ENCODE results near the gene RABGAP1L.

Gene RABGAP1L

GRCh38 chr1:174358344-174358743, 199.0 kb downstream of the RABGAP1L start:
- Histone ChIP-seq H3K9me3 (ENCODE audit: control insufficient read depth, insufficient read depth, low read depth, low read length) (no peaks in the 10 kb centered on the region), H3K4me1 (ENCODE audit: control insufficient read depth, insufficient read depth, low read length) (no peaks in the 10 kb centered on the region; the same call in none of the 2 replicates), H3K27ac (ENCODE audit: extremely low read depth, low read depth, low read length) (no peak overlapping the region), H3K4me3 (ENCODE audit: low read depth, low read length) (no peak overlapping the region), H3K36me3 (ENCODE audit: control insufficient read depth in 2 of 2, insufficient read depth in 1 of 2, low read length in 2 of 2) (no peaks in the 10 kb centered on the region)
- POLR2A ChIA-PET = no interaction called here
- CTCF ChIA-PET = interaction anchor here (1.0 kb wide), 1 partner anchor 41 kb away, joined by 3 read pairs; no protein-coding TSS in a partner anchor
- TF ChIP-seq ZNF24 (tag by site-specific recombination; IDR thresholded peaks at IDR 0.05) (no peak), SP2 (tag by site-specific recombination; IDR thresholded peaks at IDR 0.05) (no peak), SCRT1 (tag by site-specific recombination; IDR thresholded peaks at IDR 0.05; ENCODE audit: borderline replicate concordance) (no peak), ZFP69B (tag by site-specific recombination; IDR thresholded peaks at IDR 0.05) (no peak), OSR2 (tag by site-specific recombination; IDR thresholded peaks at IDR 0.05) (no peak), ZBTB17 (tag by site-specific recombination; IDR thresholded peaks at IDR 0.05) (no peak), GLI4 (tag by site-specific recombination; IDR thresholded peaks at IDR 0.05) (no peak)

- no peaks in the 10 kb centered on the region; the same call in none of the 2 replicates for H3K4me1 ChIP-seq (ENCODE audit: control insufficient read depth, insufficient read depth, low read length)
- TF ChIP-seq ZBTB20 (tag by site-specific recombination; IDR thresholded peaks at IDR 0.05) (0 out of 2 replicates have a peak, but pooled peaks have one; percentile 25), ZNF114 (tag by site-specific recombination; IDR thresholded peaks at IDR 0.05) (no peak), ZNF350 (tag by site-specific recombination; IDR thresholded peaks at IDR 0.05) (0 out of 2 replicates have a peak, but pooled peaks have one; percentile 48), ZNF366 (tag by site-specific recombination; conservative IDR thresholded peaks at IDR 0.05) (0 out of 2 replicates have a peak, but pooled peaks have one; percentile 16), HOXA7 (CRISPR knock-in tag; IDR thresholded peaks at IDR 0.05; ENCODE audit: borderline replicate concordance) (no peak)
- TF ChIP-seq, protein P1, sequence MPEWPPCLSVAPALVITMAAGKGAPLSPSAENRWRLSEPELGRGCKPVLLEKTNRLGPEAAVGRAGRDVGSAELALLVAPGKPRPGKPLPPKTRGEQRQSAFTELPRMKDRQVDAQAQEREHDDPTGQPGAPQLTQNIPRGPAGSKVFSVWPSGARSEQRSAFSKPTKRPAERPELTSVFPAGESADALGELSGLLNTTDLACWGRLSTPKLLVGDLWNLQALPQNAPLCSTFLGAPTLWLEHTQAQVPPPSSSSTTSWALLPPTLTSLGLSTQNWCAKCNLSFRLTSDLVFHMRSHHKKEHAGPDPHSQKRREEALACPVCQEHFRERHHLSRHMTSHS (tag by site-specific recombination; IDR thresholded peaks at IDR 0.05) = no peak
- TF ChIP-seq, protein P2, sequence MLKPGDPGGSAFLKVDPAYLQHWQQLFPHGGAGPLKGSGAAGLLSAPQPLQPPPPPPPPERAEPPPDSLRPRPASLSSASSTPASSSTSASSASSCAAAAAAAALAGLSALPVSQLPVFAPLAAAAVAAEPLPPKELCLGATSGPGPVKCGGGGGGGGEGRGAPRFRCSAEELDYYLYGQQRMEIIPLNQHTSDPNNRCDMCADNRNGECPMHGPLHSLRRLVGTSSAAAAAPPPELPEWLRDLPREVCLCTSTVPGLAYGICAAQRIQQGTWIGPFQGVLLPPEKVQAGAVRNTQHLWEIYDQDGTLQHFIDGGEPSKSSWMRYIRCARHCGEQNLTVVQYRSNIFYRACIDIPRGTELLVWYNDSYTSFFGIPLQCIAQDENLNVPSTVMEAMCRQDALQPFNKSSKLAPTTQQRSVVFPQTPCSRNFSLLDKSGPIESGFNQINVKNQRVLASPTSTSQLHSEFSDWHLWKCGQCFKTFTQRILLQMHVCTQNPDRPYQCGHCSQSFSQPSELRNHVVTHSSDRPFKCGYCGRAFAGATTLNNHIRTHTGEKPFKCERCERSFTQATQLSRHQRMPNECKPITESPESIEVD (tag by site-specific recombination; IDR thresholded peaks at IDR 0.05) = peak; percentile 72
- TF ChIP-seq, protein P3, sequence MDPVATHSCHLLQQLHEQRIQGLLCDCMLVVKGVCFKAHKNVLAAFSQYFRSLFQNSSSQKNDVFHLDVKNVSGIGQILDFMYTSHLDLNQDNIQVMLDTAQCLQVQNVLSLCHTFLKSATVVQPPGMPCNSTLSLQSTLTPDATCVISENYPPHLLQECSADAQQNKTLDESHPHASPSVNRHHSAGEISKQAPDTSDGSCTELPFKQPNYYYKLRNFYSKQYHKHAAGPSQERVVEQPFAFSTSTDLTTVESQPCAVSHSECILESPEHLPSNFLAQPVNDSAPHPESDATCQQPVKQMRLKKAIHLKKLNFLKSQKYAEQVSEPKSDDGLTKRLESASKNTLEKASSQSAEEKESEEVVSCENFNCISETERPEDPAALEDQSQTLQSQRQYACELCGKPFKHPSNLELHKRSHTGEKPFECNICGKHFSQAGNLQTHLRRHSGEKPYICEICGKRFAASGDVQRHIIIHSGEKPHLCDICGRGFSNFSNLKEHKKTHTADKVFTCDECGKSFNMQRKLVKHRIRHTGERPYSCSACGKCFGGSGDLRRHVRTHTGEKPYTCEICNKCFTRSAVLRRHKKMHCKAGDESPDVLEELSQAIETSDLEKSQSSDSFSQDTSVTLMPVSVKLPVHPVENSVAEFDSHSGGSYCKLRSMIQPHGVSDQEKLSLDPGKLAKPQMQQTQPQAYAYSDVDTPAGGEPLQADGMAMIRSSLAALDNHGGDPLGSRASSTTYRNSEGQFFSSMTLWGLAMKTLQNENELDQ (tag by site-specific recombination; IDR thresholded peaks at IDR 0.05; ENCODE audit: low read depth) = no peak
- ChIA-PET CTCF (interaction anchor here (0.7 to 1.0 kb wide), 2 partner anchors 40 to 120 kb away, joined by 3 to 5 read pairs; no protein-coding TSS in a partner anchor), POLR2A (no interaction called here)
- no peak overlapping the region for H3K27ac ChIP-seq (ENCODE audit: extremely low read depth, low read depth, low read length)
- no peaks in the 10 kb centered on the region for H3K9me3 ChIP-seq (ENCODE audit: control insufficient read depth, insufficient read depth, low read depth, low read length)
- no peaks in the 10 kb centered on the region for H3K36me3 ChIP-seq (ENCODE audit: control insufficient read depth in 2 of 2, insufficient read depth in 1 of 2, low read length in 2 of 2)
- H3K4me3 ChIP-seq (ENCODE audit: low read depth, low read length) = no peak overlapping the region
These were observed 199.6 kb downstream of the RABGAP1L start for GRCh38 chr1:174358786-174359453.

DNA sequence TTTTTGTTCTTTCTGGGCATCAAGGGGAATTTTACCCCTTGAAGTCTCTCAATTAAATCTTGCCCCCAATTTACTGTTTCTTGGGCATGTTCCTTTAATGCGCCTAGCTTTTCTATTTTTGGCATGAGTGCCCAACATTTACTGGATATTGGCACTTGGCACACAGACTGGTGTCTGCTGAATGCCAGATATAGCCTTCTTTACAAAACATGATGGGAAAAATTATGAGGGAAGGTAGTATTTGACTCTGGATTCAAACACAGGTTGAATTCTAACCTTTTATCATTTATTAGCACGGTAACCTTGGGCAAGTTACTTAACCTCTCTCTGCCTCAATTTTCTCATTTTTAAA, 200.1 kb downstream of the RABGAP1L start:
- ChIA-PET CTCF (interaction anchor here (0.7 kb wide), 1 partner anchor 120 kb away, joined by 5 read pairs; no protein-coding TSS in a partner anchor), POLR2A (no interaction called here)
- H3K36me3 ChIP-seq (ENCODE audit: control insufficient read depth in 2 of 2, insufficient read depth in 1 of 2, low read length in 2 of 2) = no peaks in the 10 kb centered on the region
- H3K27ac ChIP-seq (ENCODE audit: extremely low read depth, low read depth, low read length) = no peak overlapping the region
- no peaks in the 10 kb centered on the region; the same call in none of the 2 replicates for H3K4me1 ChIP-seq (ENCODE audit: control insufficient read depth, insufficient read depth, low read length)
- H3K9me3 ChIP-seq (ENCODE audit: control insufficient read depth, insufficient read depth, low read depth, low read length) = no peaks in the 10 kb centered on the region
- no peak for TF ChIP-seq BCL11A (tag by site-specific recombination; IDR thresholded peaks at IDR 0.05; ENCODE audit: low read depth)
- 0 out of 2 replicates have a peak, but pooled peaks have one; percentile 24 for TF ChIP-seq MZF1 (tag by site-specific recombination; IDR thresholded peaks at IDR 0.05; ENCODE audit: borderline replicate concordance)
- H3K4me3 ChIP-seq (ENCODE audit: low read depth, low read length) = no peak overlapping the region

Measured in HEK293 (cell line).